SK-N-MC (cell line): ENCODE data around the gene GPX4.

Experiments used
- DNase-seq: peaks from one replicate; pipeline ENCODE4 v3.0.0-alpha.2; 2011; ENCODE audit warnings: low read depth, low spot score
- H3K27ac ChIP-seq: fragments of 200-600 bp; sonication (generic); 2 replicates; pipeline ENCODE4 v1.5.1; 2016; ENCODE audit warnings: mixed run types
- H3K36me3 ChIP-seq: fragments of 200-600 bp; sonication (generic); 2 replicates; pipeline ENCODE4 v1.6.1; 2017; ENCODE audit warnings: antibody characterized with exemption, low read length, mixed read lengths; ENCODE audit not compliant: insufficient read depth
- H3K4me3 ChIP-seq: fragments of 200-600 bp; sonication (generic); 2 replicates; pipeline ENCODE4 v1.5.1; 2016
- H3K9ac ChIP-seq: fragments of 200-600 bp; sonication (generic); 2 replicates; pipeline ENCODE4 v1.8.0; 2017; ENCODE audit warnings: mixed run types, mixed read lengths; ENCODE audit not compliant: insufficient read length
- H3K9me3 ChIP-seq: fragments of 200-600 bp; sonication (generic); 2 replicates; pipeline ENCODE4 v1.6.1; 2017; ENCODE audit warnings: low read depth, mild to moderate bottlenecking, antibody characterized with exemption, low read length, moderate library complexity, mixed read lengths
- EZH2 ChIP-seq: fragments of 200-600 bp; sonication (generic); IDR thresholded peaks from one replicate; pipeline ENCODE4 v1.6.1; 2017; ENCODE audit warnings: antibody characterized with exemption
- FOXP2 ChIP-seq: optimal IDR thresholded peaks from 2 replicates; pipeline ENCODE3; 2011; ENCODE audit warnings: mild to moderate bottlenecking, moderate library complexity; ENCODE audit not compliant: insufficient read depth; ENCODE audit errors: extremely low read length, control extremely low read depth
- POLR2AphosphoS5 ChIP-seq: IDR thresholded peaks from 2 replicates; pipeline ENCODE4 v1.6.1; 2012; ENCODE audit warnings: mild to moderate bottlenecking, low read depth, low read length, borderline replicate concordance

Gene GPX4

GRCh38 chr19:1149259-1150045 is 45.7 kb downstream of the GPX4 start:
- no peaks in the 10 kb centered on the region for H3K9me3 ChIP-seq
- TF ChIP-seq FOXP2 = no peak
- TF ChIP-seq EZH2 = no peak
- TF ChIP-seq POLR2AphosphoS5 = no peak
- H3K36me3 ChIP-seq = no peaks in the 10 kb centered on the region; the same call in 1 of the 2 replicates
- no peak overlapping the region for H3K9ac ChIP-seq
- DNase-seq = no peak
- H3K4me3 ChIP-seq = no peak overlapping the region
- no peak overlapping the region for H3K27ac ChIP-seq

GRCh38 chr19:1150333-1151036 is 46.7 kb downstream of the GPX4 start:
- Histone ChIP-seq H3K9ac (no peak overlapping the region), H3K36me3 (no peaks in the 10 kb centered on the region; the same call in 1 of the 2 replicates), H3K4me3 (no peak overlapping the region), H3K9me3 (no peaks in the 10 kb centered on the region), H3K27ac (no peak overlapping the region)
- DNase-seq = no peak
- TF ChIP-seq POLR2AphosphoS5 (no peak), FOXP2 (no peak), EZH2 (no peak)

GRCh38 chr19:1151037-1151724 is 47.4 kb downstream of the GPX4 start:
- H3K4me3 ChIP-seq = no peak overlapping the region
- no peaks in the 10 kb centered on the region; the same call in 1 of the 2 replicates for H3K36me3 ChIP-seq
- no peak for DNase-seq
- H3K9ac ChIP-seq = no peak overlapping the region
- H3K27ac ChIP-seq = no peak overlapping the region
- no peak for TF ChIP-seq POLR2AphosphoS5
- no peak for TF ChIP-seq FOXP2
- TF ChIP-seq EZH2 = no peak
- no peaks in the 10 kb centered on the region for H3K9me3 ChIP-seq

- DNase-seq = peak; percentile 32
- H3K36me3 ChIP-seq = no peaks in the 10 kb centered on the region; the same call in 1 of the 2 replicates
- no peak overlapping the region for H3K9ac ChIP-seq
- peak overlapping the region; percentile 31; the same call in 1 of the 2 replicates for H3K27ac ChIP-seq
- peak overlapping the region; percentile 48 for H3K4me3 ChIP-seq
- no peak for TF ChIP-seq POLR2AphosphoS5
- TF ChIP-seq FOXP2 = no peak
- TF ChIP-seq EZH2 = no peak
- H3K9me3 ChIP-seq = no peaks in the 10 kb centered on the region
These were observed 48.3 kb downstream of the GPX4 start for GRCh38 chr19:1151917-1152587.

- no peak overlapping the region for H3K27ac ChIP-seq
- H3K36me3 ChIP-seq = no peaks in the 10 kb centered on the region; the same call in 1 of the 2 replicates
- no peak for DNase-seq
- no peak overlapping the region for H3K9ac ChIP-seq
- no peak for TF ChIP-seq EZH2
- TF ChIP-seq FOXP2 = no peak
- no peak for TF ChIP-seq POLR2AphosphoS5
- H3K9me3 ChIP-seq = no peaks in the 10 kb centered on the region
- H3K4me3 ChIP-seq = no peak overlapping the region
These were observed 50.3 kb downstream of the GPX4 start for GRCh38 chr19:1153891-1154730.

- Histone ChIP-seq H3K9ac (no peak overlapping the region), H3K4me3 (no peak overlapping the region), H3K36me3 (no peaks in the 10 kb centered on the region; the same call in 1 of the 2 replicates), H3K9me3 (no peaks in the 10 kb centered on the region), H3K27ac (no peak overlapping the region)
- TF ChIP-seq POLR2AphosphoS5 (no peak), EZH2 (no peak), FOXP2 (no peak)
- no peak for DNase-seq
These were observed 51.0 kb downstream of the GPX4 start for GRCh38 chr19:1154731-1155351.
